OCI-LY3 (cell line): ENCODE measurements around the gene ADAMTS3.

Experiments used
- EZH2phosphoT487 ChIP-seq: fragments of 200-600 bp; shearing (Covaris generic); IDR thresholded peaks from 2 replicates; pipeline ENCODE4 v1.6.1; 2018; ENCODE audit warnings: antibody characterized with exemption, mixed run types, low read depth
- TF ChIP-seq, protein P1 (sequence below): fragments of 200-600, 300-600 bp; sonication (generic); IDR thresholded peaks from 2 replicates; pipeline ENCODE4 v1.5.1; 2014; ENCODE audit warnings: antibody characterized with exemption, low read length, low read depth

DNA sequence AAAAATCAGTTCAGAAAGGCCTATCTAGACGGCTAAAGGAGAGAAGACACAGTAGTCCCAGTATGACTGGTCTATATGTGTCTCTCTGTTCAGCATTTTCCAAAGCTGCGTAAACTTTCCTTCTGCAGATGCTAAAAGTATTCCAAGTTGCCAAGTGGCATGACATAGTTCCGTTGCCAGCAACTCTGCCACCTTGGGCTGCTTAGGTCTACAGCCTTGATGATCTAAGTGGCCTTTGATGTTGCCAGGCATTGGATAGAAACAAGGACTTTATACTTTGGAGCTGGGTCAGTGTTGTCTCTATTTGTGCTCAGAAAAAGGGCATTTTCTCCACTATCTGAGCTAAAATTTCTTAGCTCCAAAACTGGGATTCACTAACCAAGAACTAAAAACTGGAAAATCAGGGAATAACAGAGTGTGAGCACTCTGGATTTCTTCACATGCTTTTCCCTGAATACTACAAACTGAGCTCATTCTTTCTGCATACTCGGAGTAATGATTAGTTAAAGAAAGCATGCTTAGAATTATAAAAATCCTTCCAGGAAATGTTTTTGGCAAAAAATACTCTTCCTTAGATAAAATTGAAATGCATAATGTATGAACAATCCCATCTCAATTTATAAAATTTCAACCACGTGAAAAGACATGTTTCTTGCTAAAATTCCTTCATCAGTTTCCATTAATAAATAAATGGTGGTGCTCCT, 191.4 kb downstream of the ADAMTS3 start:
- TF ChIP-seq, protein P1, sequence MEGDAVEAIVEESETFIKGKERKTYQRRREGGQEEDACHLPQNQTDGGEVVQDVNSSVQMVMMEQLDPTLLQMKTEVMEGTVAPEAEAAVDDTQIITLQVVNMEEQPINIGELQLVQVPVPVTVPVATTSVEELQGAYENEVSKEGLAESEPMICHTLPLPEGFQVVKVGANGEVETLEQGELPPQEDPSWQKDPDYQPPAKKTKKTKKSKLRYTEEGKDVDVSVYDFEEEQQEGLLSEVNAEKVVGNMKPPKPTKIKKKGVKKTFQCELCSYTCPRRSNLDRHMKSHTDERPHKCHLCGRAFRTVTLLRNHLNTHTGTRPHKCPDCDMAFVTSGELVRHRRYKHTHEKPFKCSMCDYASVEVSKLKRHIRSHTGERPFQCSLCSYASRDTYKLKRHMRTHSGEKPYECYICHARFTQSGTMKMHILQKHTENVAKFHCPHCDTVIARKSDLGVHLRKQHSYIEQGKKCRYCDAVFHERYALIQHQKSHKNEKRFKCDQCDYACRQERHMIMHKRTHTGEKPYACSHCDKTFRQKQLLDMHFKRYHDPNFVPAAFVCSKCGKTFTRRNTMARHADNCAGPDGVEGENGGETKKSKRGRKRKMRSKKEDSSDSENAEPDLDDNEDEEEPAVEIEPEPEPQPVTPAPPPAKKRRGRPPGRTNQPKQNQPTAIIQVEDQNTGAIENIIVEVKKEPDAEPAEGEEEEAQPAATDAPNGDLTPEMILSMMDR, result no peak
- no peak for TF ChIP-seq EZH2phosphoT487
